ENCODE data around the gene NTRK3. TPM values are rescaled to one million over a fixed set of nuclear protein-coding genes. Genes with fewer than 3 reads are reported as not detected.

The NTRK3 gene
- total RNA-seq, 1 experiment from 2014 or later, result not detected

- H3K4me2 ChIP-seq, result no peak overlapping the region
- H2AFZ ChIP-seq, result no peak overlapping the region
- no peak overlapping the region for H3K4me3 ChIP-seq
- H3K27me3 ChIP-seq (ENCODE audit: insufficient read depth, low read depth), result peaks cover 6% of the 10 kb centered on the region
- H3K9me2 ChIP-seq (ENCODE audit: insufficient read depth), result no peaks in the 10 kb centered on the region
- no peaks in the 10 kb centered on the region for H3K79me2 ChIP-seq (ENCODE audit: low read depth)
- H3K9me3 ChIP-seq (ENCODE audit: insufficient read depth, low read depth), result no peaks in the 10 kb centered on the region
- H4K20me1 ChIP-seq (ENCODE audit: insufficient read depth), result no peaks in the 10 kb centered on the region
- BruUV-seq (replicated peaks), result no TSS peak
- no peaks in the 10 kb centered on the region for H3F3A ChIP-seq (ENCODE audit: insufficient read depth, low read depth)
- TF ChIP-seq EZH2 (IDR thresholded peaks at IDR 0.05; ENCODE audit: low read depth), result no peak
- TF ChIP-seq CTCF (conservative IDR thresholded peaks at IDR 0.05), result no peak
- POLR2A ChIA-PET (ENCODE audit: unreplicated experiment), result interaction anchor here (0.6 kb wide), 1 partner anchor 1543 kb away, joined by 3 read pairs; no protein-coding TSS in a partner anchor
- H3K4me1 ChIP-seq (replicated peaks; ENCODE audit: insufficient read depth), result no peaks in the 10 kb centered on the region
- no peaks in the 10 kb centered on the region for H3K36me3 ChIP-seq (ENCODE audit: low read depth)
- intact Hi-C loops (cut with micrococcal nuclease; ENCODE audit: unreplicated experiment), result no loop called here
- CTCF ChIA-PET, result no interaction called here
- DNase-seq, result no peak
- no peak overlapping the region for H3K27ac ChIP-seq
These were observed 64.8 kb downstream of the NTRK3 start for GRCh38 chr15:88191812-88192165.

- no TSS peak for BruUV-seq (replicated peaks)
- Histone ChIP-seq H3F3A (ENCODE audit: insufficient read depth, low read depth) (no peaks in the 10 kb centered on the region), H4K20me1 (ENCODE audit: insufficient read depth) (no peaks in the 10 kb centered on the region), H3K9me3 (ENCODE audit: insufficient read depth, low read depth) (no peaks in the 10 kb centered on the region), H3K4me1 (replicated peaks; ENCODE audit: insufficient read depth) (no peaks in the 10 kb centered on the region), H3K27me3 (ENCODE audit: insufficient read depth, low read depth) (peaks cover 6% of the 10 kb centered on the region), H3K4me2 (no peak overlapping the region), H3K9me2 (ENCODE audit: insufficient read depth) (no peaks in the 10 kb centered on the region), H3K27ac (no peak overlapping the region), H3K79me2 (ENCODE audit: low read depth) (no peaks in the 10 kb centered on the region), H3K4me3 (no peak overlapping the region), H2AFZ (no peak overlapping the region), H3K36me3 (ENCODE audit: low read depth) (no peaks in the 10 kb centered on the region)
- ChIA-PET POLR2A (ENCODE audit: unreplicated experiment) (no interaction called here), CTCF (no interaction called here)
- TF ChIP-seq CTCF (conservative IDR thresholded peaks at IDR 0.05) (no peak), EZH2 (IDR thresholded peaks at IDR 0.05; ENCODE audit: low read depth) (no peak)
- intact Hi-C loops (cut with micrococcal nuclease; ENCODE audit: unreplicated experiment), result no loop called here
- DNase-seq, result no peak
These were observed 66.3 kb downstream of the NTRK3 start for GRCh38 chr15:88190232-88190631.

GRCh38 chr15:88188300-88188699 lies 68.2 kb downstream of the NTRK3 start:
- POLR2A ChIA-PET (ENCODE audit: unreplicated experiment), result no interaction called here
- H3K9me3 ChIP-seq (ENCODE audit: insufficient read depth, low read depth), result no peaks in the 10 kb centered on the region
- peaks cover 6% of the 10 kb centered on the region for H3K27me3 ChIP-seq (ENCODE audit: insufficient read depth, low read depth)
- no peak for DNase-seq
- intact Hi-C loops (cut with micrococcal nuclease; ENCODE audit: unreplicated experiment), result no loop called here
- no peaks in the 10 kb centered on the region for H3K4me1 ChIP-seq (replicated peaks; ENCODE audit: insufficient read depth)
- H3K4me2 ChIP-seq, result no peak overlapping the region
- H3K9me2 ChIP-seq (ENCODE audit: insufficient read depth), result no peaks in the 10 kb centered on the region
- BruUV-seq (replicated peaks), result no TSS peak
- no peaks in the 10 kb centered on the region for H3K79me2 ChIP-seq (ENCODE audit: low read depth)
- CTCF ChIA-PET, result no interaction called here
- H3F3A ChIP-seq (ENCODE audit: insufficient read depth, low read depth), result no peaks in the 10 kb centered on the region
- H3K27ac ChIP-seq, result no peak overlapping the region
- TF ChIP-seq CTCF (conservative IDR thresholded peaks at IDR 0.05) (no peak), EZH2 (IDR thresholded peaks at IDR 0.05; ENCODE audit: low read depth) (no peak)
- H3K4me3 ChIP-seq, result no peak overlapping the region
- no peak overlapping the region for H2AFZ ChIP-seq
- no peaks in the 10 kb centered on the region for H3K36me3 ChIP-seq (ENCODE audit: low read depth)
- no peaks in the 10 kb centered on the region for H4K20me1 ChIP-seq (ENCODE audit: insufficient read depth)

Data from PC-9 (cell line).